NCI-H2081 treated with DMSO at 0.1 percent for 48 hours (cell line): ENCODE data around the gene RGS7.
A peak's percentile ranks its signal among the peaks of the same experiment; 100 is the strongest.
"Not testable (repeated sequence)": the region's sequence is repeated elsewhere in the genome, so short reads cannot be mapped to it uniquely, and the experiment has no call there.

Source experiments
- DNase-seq: peaks from one replicate; lab custom pipeline; 2025; lab: John Stamatoyannopoulos, UW

RGS7 gene

DNA sequence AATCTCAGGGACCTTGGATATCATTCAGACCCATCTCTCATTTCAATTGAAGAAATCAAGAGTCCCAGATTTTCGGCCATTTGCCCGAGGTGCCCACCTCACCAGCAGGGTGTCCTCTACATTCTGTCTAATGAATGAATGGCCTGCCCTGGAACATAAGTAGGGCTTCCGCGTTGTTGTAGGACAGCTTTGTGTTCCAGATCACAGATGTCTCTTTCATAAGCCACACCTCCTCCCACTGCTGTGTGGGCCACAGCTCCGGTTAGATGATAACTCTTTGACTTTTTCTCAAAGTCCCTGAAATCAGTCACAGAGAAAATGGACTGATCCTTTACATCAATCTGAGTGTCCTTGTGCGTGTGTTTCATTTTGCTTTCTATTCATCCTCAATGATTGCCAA, 144.4 kb downstream of the RGS7 start:
- DNase-seq, result no peak

DNA sequence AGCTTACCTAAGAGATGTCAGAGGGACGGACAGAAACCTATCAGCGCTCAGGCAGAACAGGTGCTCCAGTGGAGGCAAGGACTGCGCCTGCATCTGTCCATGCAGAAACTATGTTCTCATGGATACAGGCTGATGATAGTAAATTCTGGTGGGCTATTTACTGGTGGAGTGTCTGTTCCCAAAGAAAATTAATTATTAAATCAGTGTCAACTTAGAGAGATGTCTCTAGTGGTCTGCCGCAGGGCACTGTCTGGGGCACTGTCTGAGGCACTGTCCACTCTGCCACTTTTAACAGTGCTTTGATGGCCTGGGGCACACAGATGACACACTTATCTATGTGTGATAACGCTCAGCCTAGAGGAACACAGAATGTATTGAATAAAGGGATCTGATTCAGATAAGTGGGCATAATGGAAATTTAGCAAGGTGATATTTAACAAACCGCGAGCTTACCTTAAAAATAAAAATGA, 148.1 kb downstream of the RGS7 start:
- no peak for DNase-seq

- no peak for DNase-seq
Observed at GRCh38 chr1:241203817-241204216, 153.2 kb downstream of the RGS7 start.

DNA sequence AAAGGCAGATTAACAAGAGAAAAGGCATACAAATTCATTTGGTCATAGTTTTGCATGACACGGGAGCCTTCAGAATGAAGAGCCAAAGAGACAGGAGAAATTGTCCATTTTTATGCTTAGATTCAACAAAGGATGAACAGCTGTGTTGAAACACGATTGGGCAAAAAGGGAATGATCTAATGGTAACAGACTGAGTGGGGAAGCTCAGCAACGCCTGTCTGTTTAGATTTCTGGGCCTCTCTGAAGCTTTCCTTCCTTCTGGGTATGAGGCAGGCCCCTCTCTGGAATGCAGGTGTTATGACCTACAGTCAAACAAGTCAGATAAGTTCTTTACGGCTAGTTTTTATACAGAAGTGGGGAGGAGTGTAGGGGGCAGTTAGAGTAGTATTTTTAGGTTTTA, 154.6 kb downstream of the RGS7 start:
- no peak for DNase-seq

DNA sequence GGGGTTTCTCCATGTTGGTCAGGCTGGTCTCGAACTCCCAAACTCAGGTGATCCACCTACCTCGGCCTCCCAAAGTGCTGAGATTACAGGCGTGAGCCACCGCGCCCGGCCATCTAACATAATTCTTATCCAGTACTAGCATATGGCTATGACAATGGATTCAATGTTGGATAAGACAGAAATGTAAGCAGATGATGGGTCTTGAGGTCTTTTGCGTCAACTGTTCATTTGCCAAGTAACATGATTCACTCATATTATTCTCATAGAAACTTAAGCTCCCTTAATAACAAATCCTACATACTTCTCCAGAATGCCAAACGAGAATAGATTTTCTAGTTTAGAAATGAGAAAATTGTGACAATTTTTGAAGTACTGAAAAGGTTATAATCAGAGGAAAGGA, 170.3 kb downstream of the RGS7 start:
- DNase-seq, result no peak

GRCh38 chr1:241181971-241182370, 175.0 kb downstream of the RGS7 start:
- no peak for DNase-seq

DNA sequence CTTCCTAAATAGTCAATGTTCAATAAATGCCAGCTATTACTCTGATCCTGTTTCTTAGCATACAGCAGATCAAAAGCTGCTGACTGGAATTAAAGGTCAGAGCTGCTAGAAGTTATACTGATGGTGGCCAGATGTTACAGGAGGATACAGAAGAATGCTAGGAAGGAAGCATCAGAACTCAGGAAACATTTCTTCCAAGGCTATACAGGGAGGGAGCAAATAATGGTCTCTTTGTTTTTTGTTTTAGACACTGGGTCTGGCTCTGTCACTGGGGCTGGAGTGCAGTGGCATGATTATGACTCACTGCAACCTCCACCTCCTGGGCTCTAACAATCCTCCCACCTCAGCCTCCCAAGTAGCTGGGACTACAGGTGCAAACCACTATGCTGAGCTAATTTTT, 175.5 kb downstream of the RGS7 start:
- DNase-seq, result no peak

DNA sequence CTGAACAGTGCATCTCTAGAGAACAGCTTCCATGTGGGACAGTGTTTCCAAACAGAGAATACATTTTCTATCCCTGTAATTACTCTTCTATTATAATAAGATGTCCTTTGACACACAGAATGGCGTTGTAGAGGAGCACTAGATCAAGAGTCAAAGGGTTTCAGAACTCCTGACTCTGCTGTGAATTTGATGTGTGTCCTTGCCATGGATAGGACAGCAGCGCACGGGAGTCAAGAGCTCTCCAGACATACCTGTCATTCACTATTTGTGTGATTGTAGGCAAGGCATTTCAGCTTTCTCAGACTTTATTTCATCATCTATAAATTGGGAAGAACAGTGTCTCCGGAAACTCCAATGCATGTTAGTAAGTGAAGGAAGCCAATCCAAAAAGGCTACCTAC, 176.4 kb downstream of the RGS7 start:
- no peak for DNase-seq

DNA sequence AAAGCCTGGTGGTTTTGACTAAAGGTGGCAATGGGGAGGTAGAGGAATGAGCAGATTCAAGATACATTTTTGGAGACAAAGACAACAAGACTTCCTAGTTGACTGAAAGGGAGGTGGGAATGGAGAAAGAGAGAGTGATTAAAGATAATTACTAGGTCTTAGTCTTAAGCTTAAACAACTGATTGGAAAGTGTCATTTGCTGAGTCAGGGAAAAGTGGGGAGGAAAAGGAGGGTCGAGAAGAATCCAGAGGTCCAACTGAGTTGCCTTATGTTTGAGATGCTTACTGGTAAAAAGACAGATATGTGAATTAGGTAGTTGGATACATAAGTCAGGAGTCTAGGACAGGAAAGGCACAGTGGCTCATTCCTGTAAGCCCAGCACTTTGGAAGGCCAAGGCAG, 179.3 kb downstream of the RGS7 start:
- DNase-seq, result no peak

DNA sequence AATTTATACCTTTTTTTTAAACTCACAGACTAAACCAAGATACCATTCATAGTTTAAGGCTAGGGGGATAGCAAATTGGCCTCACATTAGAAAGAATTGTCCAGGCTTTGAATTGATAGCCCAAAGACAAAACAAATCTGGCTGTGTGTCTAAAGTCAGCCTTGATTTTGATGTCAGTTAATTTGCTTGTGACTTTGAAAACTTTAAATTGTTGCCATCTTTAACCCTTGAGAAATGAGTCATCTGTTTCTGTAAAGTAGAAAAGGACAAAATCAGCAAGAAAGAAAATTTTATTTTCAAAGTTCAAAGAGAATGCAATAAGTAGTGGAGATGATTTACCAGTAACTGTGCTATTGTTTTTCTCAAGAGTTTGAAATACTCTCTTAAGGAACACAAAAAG, 184.5 kb downstream of the RGS7 start:
- DNase-seq, result no peak

DNA sequence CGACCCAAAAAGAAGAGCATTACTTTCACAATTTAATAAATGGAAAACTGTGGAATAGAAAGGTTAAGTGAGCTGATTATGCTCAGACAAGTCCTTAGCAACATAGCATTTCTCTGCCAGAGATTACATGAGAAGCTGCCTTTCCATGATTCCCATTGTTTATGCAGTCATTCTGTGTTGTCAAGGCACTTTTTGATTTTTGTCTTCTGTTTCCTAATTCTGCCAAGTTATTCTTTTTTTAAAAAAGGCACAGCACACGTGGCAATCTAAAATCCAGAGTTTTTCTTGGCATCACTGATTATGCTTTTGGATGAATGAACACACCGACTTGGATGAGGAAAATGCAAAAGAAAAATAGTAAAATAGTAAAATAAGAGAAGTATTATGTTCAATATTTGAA, 185.0 kb downstream of the RGS7 start:
- no peak for DNase-seq

DNA sequence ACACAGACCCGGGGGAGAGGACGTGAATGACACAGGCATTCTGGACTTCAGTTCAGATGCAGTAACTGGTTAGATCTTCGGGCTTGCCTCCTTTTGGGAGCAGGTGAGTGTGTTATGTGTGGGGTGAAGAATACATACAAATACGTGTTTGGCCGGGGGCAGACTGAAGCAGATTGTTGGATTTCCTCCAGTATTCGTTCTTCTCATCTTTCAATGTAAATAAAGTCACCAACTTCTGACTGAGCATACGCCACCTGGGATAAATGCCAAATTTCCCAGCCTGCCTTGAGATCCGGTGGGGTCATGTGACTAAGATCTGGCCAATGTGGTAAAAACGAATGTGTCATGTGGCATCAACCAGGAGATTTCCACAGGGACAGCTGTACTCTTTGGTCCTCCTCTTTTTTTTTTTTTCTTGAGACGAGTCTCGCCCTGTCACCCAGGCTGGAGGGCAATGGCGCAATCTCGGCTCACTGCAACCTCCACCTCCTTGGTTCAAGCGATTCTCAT, 189.8 kb downstream of the RGS7 start:
- DNase-seq, result peak; percentile 39

DNA sequence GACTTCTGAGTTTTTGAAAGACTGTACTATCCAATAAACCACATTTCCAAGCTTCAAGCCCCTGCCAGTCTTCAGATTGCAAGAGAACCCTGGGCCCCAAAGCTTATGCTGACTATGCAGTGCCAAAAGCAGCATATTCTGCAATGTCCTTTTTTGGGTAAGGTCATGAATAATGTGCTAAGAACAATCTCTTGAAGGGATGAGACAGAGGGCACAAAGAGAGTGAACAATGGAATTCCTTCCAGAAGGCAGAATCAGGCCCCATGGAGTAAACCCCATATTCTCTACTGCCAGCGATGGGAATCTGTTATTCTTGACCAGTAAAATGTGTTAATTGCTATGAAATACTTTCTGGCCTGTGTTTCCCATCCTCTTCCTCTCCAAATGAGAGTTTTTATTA, 190.4 kb downstream of the RGS7 start:
- DNase-seq, result no peak

- not testable (repeated sequence) for DNase-seq
Observed at GRCh38 chr1:241165256-241165655, 191.7 kb downstream of the RGS7 start.

GRCh38 chr1:241163363-241163762, 193.6 kb downstream of the RGS7 start:
- no peak for DNase-seq

- no peak for DNase-seq
Observed at GRCh38 chr1:241161188-241161689, 195.8 kb downstream of the RGS7 start.

DNA sequence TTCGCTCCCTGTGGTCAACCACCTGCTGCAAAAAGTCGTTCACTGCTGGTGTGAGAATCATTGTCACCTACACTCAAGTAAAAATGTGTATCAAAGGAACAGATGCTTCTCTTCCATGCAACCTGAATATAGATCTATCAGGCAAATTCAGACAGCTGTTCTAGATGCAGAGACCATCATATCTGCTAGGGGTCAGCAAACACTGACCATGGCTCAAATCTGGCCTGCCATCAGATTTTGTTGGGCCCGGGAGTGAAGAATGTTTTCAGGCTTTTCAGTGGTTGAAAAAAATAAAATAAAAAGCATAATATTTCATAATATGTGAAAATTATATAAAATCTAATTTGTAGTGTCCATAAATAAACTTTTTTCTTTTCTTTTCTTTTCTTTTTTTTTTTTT, 199.6 kb downstream of the RGS7 start:
- DNase-seq, result no peak

- no peak for DNase-seq
Observed at GRCh38 chr1:241156231-241156965, 200.6 kb downstream of the RGS7 start.

DNA sequence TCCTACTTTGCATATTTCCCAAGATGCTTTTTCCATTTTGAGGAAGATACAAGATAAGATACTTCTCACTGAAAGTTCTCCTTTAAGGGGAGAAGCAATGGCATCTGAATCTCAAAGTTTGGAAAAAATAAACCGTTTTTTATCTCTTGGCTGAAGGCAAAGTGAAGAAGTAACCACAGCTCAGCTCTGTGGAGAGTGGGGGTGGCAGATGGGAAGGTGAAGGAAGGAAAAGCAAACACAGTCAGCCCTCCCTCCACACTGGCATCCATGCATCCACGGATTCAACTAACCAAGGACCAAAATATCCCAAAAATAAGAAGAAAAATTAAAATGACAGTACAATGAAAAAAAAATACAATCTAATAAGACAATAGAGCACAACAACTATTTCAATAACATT, 211.1 kb downstream of the RGS7 start:
- DNase-seq, result no peak

GRCh38 chr1:241143765-241144442, 213.1 kb downstream of the RGS7 start:
- no peak for DNase-seq

DNA sequence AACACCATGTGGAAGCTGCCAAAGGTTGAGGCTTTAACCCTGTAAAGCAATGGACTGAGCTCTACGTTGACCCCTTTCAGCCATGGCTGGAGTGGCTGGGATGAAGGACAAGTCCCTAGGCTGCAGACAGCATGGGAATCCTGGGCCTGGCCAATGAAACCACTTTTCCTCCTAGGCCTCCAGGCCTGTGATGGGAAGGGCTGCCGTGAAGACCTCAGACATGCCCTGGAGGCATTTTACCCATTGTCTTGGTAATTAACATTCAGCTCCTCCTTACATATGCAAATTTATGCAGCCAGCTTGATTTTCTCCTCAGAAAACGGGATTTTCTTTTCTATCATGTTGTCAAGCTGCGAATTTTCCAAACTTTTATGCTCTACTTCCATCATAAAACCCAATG, 214.5 kb downstream of the RGS7 start:
- no peak for DNase-seq

- not testable (repeated sequence) for DNase-seq
Observed at GRCh38 chr1:241141646-241142045, 215.4 kb downstream of the RGS7 start.

GRCh38 chr1:241140670-241141069, 216.3 kb downstream of the RGS7 start:
- DNase-seq, result no peak
